ENCODE results near the gene MEAK7. TPM values are rescaled to one million over a fixed set of nuclear protein-coding genes. Genes with fewer than 3 reads are reported as not detected.

Gene MEAK7
- total RNA-seq, 1 experiment from 2014 or later, result 21.5 TPM

DNA sequence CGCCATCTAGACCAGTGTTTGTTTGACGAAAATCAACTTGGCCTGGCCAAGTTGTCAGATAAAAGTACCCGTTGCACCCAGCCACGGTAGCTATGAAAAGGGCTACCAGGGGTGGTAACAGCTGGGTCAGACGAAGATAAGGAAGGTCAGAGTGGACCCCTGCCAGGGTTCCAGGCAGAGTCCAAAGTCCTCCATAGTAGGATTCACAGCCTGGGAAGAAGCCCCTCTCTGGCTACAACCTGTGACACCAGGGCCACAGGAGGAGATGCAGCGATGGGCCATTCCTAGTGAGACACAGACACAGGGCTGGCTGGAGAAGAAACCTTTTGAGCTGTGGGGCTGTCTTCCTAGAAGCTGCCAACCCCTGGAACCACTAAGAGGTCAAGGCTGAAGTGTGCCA is 39.3 kb downstream of the MEAK7 start:
- H2BK12ac ChIP-seq (ENCODE audit: insufficient read length, low read depth, low read length), result no peak overlapping the region
- no peak overlapping the region for H2AK5ac ChIP-seq (ENCODE audit: insufficient read length, low read length)
- peak; percentile 22 for DNase-seq
- H3K9ac ChIP-seq (ENCODE audit: extremely low read depth, insufficient read length, low read length), result no peak overlapping the region
- no peaks in the 10 kb centered on the region for H3K4me1 ChIP-seq (ENCODE audit: insufficient read depth, low read length)
- no peak overlapping the region for H3K4me2 ChIP-seq (ENCODE audit: insufficient read depth, insufficient read length, low read length)
- H2BK5ac ChIP-seq (ENCODE audit: insufficient read length, low read length), result no peak overlapping the region
- Mint-ChIP-seq H3K4me3 (no peak overlapping the region), H3K9me3 (peaks cover 19 to 21% of the 10 kb centered on the region in 2 experiments), H3K36me3 (ENCODE audit: insufficient read depth in 1 of 3, low read depth in 3 of 3) (peaks cover 26 to 49% (median 27%) of the 10 kb centered on the region in 3 experiments), H3K27ac (no peak overlapping the region), H3K27me3 (ENCODE audit: low read depth) (peaks cover 3% of the 10 kb centered on the region; the same call in 1 of the 2 replicates), H3K4me1 (no peaks in the 10 kb centered on the region)
- no peaks in the 10 kb centered on the region for H3K9me3 ChIP-seq (ENCODE audit: control insufficient read depth, low read depth, low read length)
- WGBS (ENCODE audit: extremely low coverage, insufficient read length, low lambda C conversion rate), result no CpG with 5 or more reads among the region's 6 CpGs
- H2AFZ ChIP-seq (ENCODE audit: low read length), result no peak overlapping the region
- no peak overlapping the region for H4K5ac ChIP-seq (ENCODE audit: insufficient read length, low read depth, low read length)
- no peak overlapping the region for H4K8ac ChIP-seq (replicated peaks; ENCODE audit: insufficient read length, low read depth, low read length)
- H3K27me3 ChIP-seq (ENCODE audit: insufficient read depth, low read length), result no peaks in the 10 kb centered on the region
- no peak overlapping the region for H3K18ac ChIP-seq (ENCODE audit: insufficient read length, low read depth, low read length)
- no peak overlapping the region for H2BK20ac ChIP-seq (ENCODE audit: low read depth, low read length, poor library complexity, severe bottlenecking)
- no peaks in the 10 kb centered on the region for H3K23me2 ChIP-seq (ENCODE audit: insufficient read length, low read depth, low read length, poor library complexity, severe bottlenecking)
- H3K79me1 ChIP-seq (ENCODE audit: insufficient read depth, low read depth, low read length, poor library complexity, severe bottlenecking), result no peaks in the 10 kb centered on the region
- H3K79me2 ChIP-seq (ENCODE audit: insufficient read depth, low read length), result no peaks in the 10 kb centered on the region
- no peak overlapping the region for H3K27ac ChIP-seq (ENCODE audit: insufficient read length, low read depth, low read length)
- no peak overlapping the region for H3K56ac ChIP-seq (ENCODE audit: insufficient read length, low read depth, low read length)
- H3K23ac ChIP-seq (ENCODE audit: insufficient read length, low read depth, low read length), result no peak overlapping the region
- no peak overlapping the region for H2BK120ac ChIP-seq (ENCODE audit: low read depth, low read length, poor library complexity, severe bottlenecking)
- H3K14ac ChIP-seq (ENCODE audit: insufficient read depth, low read length), result no peak overlapping the region
- no peaks in the 10 kb centered on the region for H4K20me1 ChIP-seq (ENCODE audit: control insufficient read depth, insufficient read depth, insufficient read length)
- H3K4ac ChIP-seq (ENCODE audit: low read depth, low read length), result no peak overlapping the region
- TF ChIP-seq, protein P1, sequence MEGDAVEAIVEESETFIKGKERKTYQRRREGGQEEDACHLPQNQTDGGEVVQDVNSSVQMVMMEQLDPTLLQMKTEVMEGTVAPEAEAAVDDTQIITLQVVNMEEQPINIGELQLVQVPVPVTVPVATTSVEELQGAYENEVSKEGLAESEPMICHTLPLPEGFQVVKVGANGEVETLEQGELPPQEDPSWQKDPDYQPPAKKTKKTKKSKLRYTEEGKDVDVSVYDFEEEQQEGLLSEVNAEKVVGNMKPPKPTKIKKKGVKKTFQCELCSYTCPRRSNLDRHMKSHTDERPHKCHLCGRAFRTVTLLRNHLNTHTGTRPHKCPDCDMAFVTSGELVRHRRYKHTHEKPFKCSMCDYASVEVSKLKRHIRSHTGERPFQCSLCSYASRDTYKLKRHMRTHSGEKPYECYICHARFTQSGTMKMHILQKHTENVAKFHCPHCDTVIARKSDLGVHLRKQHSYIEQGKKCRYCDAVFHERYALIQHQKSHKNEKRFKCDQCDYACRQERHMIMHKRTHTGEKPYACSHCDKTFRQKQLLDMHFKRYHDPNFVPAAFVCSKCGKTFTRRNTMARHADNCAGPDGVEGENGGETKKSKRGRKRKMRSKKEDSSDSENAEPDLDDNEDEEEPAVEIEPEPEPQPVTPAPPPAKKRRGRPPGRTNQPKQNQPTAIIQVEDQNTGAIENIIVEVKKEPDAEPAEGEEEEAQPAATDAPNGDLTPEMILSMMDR (conservative IDR thresholded peaks at IDR 0.05), result no peak; the same call in 2 of the 3 replicates
- H2BK15ac ChIP-seq (ENCODE audit: low read depth, low read length), result no peak overlapping the region
- no peak overlapping the region for H4K91ac ChIP-seq (ENCODE audit: insufficient read length, low read depth, low read length)
- no peak overlapping the region for H3T11ph ChIP-seq (ENCODE audit: low read length)
